ENCODE measurements around the gene KEL.

KEL gene

GRCh38 chr7:142960955-142961512 lies 1.1 kb downstream of the KEL start:
- no peak for DNase-seq (ENCODE audit: low read depth)

DNA sequence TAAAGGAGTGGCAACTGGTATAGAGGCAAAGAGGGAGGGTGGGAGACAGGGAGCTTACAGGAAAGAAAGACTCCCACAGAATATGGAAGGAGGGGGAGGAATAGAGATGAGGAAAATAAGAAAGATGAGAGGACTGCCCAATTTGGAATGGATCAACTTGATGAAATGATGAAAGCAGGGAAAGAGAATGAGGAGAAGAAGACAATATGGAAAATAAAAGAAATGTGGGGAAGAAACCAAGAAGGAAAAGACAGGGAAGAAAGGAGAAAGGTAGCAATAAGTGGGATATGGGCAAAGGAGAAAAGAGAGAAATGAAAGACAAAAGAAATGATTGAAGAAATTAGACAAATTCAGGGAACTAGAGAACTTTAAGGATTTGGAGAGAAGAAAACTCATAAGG lies 3.0 kb downstream of the KEL start:
- DNase-seq (ENCODE audit: low read depth) = no peak

DNA sequence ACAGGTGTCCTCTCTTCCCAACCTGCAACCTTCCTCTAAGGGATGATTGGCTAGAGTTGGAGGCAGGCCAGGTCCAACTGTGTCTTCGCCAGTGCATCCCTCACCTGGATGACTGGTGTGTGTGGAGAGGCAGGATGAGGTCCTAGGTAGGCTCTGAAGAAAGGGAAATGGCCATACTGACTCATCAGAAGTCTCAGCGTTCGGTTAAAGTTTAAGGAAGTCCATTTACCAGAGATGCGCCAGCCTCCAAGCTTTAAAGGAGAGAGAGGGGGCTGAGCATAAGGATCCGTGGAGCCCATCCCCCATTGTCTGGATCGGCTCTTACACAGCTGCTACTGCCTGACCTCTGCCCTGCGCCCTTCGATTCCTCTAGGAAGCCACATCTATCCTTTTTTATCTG lies 4.4 kb downstream of the KEL start:
- DNase-seq (ENCODE audit: low read depth) = no peak

DNA sequence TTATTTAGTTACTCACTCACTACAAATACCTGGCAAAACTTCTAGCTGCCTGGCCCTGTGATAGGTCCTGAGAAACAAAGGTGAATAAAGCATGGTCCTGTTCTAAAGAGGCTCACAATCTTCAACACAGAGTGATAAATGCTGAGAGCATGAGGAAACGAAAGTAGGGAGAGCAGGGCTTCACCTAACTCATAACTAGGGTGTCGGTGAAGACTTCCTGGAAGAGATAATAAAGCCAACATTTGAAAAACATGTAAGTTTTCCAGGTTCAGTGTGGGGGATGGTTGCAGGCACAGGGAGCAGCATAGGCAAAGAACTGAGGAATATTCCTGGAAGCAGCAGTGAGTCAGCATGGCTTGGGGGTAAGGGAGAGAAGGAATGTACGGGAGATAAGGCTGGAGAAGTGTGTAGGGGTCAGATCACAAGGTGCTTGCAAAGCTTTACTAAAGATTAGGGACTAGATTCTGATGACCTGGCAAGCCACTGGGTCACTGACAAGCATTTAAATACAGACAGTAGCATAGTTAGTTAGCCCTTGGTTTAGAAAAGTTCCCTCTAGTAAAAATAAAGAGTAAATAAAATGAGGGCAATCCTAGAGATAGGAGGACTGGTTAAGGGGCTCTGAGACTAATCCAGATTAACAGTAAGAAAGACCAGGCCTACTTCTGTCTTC lies 5.1 kb downstream of the KEL start:
- no peak for DNase-seq (ENCODE audit: low read depth)

GRCh38 chr7:142954680-142955268 lies 7.4 kb downstream of the KEL start:
- no peak for DNase-seq (ENCODE audit: low read depth)

DNA sequence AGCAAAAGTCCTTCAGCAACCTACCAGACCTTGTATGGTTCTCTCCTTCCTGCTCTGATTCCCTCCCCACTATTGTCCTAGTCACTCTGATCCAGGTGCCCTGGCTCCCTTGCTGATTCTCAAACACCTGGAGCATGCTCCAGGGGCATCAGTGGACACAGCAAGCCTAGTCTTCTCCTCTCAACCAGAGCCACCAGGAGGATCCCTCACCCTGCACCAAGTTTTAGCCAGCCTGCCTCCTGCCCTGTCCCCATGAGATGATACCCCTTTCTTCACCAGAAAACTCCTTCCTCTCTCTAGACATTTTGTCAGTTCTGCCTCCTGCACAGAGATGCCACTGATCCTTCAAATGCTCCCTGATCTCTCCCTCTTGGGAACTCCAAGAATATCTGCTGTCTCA lies 11.9 kb downstream of the KEL start:
- no peak for DNase-seq (ENCODE audit: low read depth)

- DNase-seq (ENCODE audit: low read depth) = no peak
Observed at GRCh38 chr7:142948603-142949002, 13.6 kb downstream of the KEL start.

DNA sequence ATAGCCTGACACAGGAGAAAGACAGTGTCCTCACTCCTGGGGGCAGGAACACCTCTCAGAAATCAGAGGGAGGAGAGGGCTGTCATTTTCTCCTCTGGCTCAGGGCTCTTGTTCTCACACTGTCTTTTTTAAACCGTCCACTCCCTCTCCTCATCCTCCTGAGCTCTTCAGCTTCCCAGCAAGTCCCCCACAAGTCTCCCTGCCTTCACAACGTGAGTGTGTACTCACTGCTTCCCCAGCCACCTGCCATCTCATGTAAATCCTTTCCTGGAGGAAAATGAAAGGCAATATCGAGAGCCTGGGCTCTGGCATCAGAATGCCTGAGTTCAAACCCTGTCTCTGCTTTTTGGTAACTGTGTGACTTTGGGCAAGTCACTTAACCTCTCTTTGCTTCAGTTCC lies 17.2 kb downstream of the KEL start:
- no peak for DNase-seq (ENCODE audit: low read depth)

GRCh38 chr7:142943706-142944268 lies 18.4 kb downstream of the KEL start:
- no peak for DNase-seq (ENCODE audit: low read depth)

- DNase-seq (ENCODE audit: low read depth) = no peak
Observed at GRCh38 chr7:142942746-142943145, 19.4 kb downstream of the KEL start.

DNA sequence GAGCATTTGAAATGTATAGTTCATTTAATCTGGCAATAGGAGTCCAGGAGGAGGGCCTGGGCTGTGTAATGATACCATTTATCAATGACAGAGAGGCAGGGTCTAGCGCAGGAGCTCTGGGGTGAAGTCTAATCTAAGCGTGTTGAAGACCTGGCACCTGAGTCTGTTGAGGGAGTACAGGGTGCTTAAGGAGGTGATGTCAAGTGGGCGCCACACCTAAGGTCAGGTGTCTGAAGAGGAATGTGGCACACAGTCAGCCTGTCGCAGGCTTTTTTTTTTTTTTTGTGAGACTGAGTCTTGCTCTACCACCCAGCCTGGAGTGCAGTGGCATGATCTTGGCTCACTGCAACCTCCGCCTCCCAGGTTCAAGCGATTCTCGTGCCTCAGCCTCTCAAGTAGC lies 20.6 kb downstream of the KEL start:
- no peak for DNase-seq (ENCODE audit: low read depth)

DNA sequence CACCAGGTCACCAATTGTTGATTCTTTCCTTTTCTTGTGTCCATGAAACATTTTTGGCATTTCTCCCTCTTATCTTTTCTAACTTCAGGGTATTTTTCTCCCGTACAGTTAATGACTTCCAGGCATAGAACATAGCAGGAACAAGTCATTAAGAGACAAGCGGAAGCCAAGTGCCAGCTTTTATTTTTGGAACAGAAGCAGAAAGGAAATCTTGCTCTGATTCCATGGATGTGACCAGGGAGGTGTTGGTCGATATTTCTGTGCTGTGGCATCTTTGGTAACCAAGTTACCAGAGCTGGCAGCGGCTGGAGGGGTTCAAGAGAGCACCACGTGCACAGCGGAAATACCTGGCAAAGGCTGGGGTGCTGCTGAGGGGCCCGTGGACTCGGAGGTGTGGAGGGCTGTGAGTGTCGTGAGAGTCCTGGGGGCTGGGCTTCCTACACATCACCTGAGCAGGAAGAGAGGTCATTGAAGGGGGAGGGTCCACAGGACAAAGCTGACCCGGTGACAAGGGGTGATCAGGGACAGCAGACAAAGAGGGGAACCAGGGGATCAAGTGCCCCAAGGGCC lies 21.1 kb downstream of the KEL start:
- no peak for DNase-seq (ENCODE audit: low read depth)

DNA sequence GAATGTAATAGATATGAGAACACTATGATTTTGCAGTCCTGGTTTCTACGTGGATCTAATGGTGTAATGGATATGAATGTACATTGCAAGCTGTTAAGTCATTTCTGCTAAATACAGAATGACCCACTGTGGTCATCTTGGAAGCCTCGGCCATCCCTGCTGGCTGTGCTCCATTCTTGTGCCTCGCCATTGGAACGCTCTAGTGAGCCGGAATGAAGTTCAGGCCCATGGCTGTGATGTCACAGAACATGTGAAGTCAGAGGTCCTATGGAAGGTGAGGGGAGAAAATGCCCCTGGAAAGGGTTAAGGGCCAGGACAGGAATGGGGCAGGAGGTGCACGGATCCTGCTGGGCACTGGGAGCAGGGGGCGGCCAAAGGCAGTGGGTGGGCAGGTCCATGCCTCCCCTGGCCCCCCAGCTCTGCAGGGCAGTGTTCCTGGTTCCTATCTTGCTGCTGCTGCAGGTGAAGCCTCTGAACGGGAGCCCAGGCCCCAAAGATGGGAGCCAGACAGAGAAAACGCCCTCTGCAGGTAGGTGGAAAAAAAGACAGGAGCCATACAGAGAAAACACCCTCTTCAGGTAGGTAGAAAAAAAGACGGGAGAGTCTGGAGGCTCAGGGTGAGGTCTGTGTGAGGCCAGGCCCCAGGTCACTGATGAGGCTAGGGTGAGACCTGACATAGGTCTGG lies 22.8 kb downstream of the KEL start, which contains the start of gene LLCFC1:
Gene LLCFC1 (plus strand): TSS at position 259 of the 685 bp plus-strand sequence. CDS start 138 bp downstream, at position 397.
- no peak for DNase-seq (ENCODE audit: low read depth)

DNA sequence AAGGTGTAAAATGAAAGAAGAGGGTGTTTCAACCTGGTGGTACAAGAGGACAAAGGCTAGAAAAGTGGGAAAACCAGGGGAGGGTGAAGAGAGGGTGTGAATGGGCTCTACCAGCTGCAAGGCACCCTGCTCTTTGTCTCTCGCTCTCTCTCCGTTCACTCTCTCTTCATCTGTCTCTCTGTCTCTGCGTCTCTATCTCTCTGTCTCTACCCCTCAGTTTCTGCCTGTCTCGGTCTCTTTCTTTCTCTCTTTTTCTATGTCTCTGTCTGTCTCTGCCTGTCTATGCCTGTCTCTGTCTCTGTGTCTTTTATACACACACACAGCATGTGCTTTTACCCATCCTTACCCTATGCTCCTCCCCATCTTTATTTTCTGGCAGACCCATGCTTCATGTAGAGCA lies 23.6 kb downstream of the KEL start:
- DNase-seq (ENCODE audit: low read depth) = no peak

DNA sequence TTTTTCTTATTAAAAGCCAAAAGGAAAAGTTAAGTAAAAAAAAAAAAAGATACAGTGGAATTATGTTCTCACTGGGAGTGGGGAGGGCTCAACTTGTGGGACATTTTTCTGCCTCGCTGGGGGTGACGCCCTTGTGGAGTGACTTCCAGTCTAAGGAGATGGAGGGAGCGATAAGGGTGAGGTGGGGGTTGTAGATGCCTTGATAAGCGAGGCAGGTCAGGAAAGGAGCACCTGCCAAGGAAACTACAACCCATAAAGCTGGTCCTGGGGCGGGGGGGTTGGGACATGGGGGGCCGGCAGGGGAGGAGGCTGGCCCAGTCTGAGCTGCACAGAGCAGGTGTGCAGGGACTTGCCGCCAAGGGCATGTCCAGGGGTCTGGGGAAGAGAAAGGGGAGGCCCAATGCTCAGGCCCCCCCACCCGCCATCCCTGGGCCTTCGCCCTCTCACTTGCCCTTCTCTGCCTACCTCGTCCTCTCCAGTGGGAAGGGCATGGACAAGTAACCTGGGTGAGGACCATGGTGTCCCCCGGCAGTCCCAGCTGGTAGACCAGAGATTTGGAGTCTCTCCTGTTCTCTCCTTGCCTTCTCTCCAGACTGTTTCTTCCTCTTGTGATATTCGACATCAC lies 26.1 kb downstream of the KEL start:
- DNase-seq (ENCODE audit: low read depth) = no peak

GRCh38 chr7:142934056-142934455 lies 28.1 kb downstream of the KEL start:
- no peak for DNase-seq (ENCODE audit: low read depth)

GRCh38 chr7:142933624-142934023 lies 28.5 kb downstream of the KEL start, which contains the start of gene TRPV5:
Gene TRPV5 (minus strand): TSS chr7:142933746. CDS start chr7:142933459, 287 bp downstream.
- DNase-seq (ENCODE audit: low read depth) = no peak

DNA sequence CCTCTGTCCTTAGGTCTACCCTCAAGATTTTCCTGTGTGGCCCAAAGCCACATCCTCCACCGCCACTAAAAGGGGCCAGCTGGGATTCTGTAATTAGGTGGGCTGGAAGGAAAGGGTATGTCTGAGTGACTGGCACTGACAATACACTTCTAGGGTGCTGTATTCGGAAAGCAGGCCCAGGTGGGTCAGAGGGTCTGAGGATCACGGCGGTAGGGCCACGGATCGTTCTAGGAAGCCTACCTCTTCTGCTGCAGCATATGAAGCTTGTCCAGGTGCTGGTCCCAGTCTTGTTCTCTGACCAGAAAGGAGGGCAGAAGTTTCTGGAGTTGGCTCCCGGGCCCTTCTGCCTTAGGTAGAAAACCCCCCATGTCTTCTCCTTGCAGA lies 29.1 kb downstream of the KEL start:
- DNase-seq (ENCODE audit: low read depth) = no peak

GRCh38 chr7:142932386-142933091 lies 29.6 kb downstream of the KEL start:
- DNase-seq (ENCODE audit: low read depth) = no peak

DNA sequence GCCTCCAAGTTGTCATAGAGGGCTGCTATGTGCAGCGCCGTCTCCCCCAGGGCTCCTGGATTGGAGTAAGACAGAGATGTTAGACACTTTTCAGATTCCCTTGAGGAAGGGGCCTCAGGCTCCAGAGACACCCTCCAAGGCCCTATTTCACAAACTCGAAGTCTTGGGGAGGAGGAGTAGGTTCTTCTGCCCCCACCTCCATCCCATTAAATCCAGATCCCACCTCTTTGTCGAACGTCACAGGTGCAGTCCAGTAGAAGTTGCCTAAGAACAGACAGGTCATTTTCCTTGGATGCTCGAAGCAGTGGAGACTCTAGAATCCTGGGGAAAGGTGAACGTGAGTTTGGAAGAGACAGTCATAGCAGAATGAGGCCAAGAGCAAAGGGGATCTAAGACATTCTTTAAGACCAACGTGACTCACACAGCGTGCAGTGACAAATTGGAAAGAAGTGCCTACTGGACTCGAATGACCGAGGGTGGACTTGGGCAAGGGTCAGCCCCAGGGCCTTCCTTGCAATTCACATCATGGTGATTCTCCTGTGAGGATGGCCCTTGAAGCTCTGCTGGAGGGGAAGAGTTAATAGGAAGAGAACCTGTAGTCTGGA lies 31.9 kb downstream of the KEL start:
- no peak for DNase-seq (ENCODE audit: low read depth)

- DNase-seq (ENCODE audit: low read depth) = no peak
Observed at GRCh38 chr7:142927949-142928348, 34.2 kb downstream of the KEL start.
